Fibroblast of the aortic adventitia (primary cell): ENCODE measurements around the gene IL25. TPM values are rescaled to one million over a fixed set of nuclear protein-coding genes. Genes with fewer than 3 reads are reported as not detected.

Experiments used
- DNase-seq: peaks from one replicate; pipeline ENCODE4 v3.0.0-alpha.2; 2010; ENCODE audit warnings: low read depth
- H3K4me3 ChIP-seq: 2 replicates; pipeline ENCODE4 v1.5.1; 2011; ENCODE audit warnings: low read depth, mild to moderate bottlenecking, control low read depth, low read length, moderate library complexity
- total RNA-seq: library from RNA; depleted of rRNA; stranded (reverse); fragments of >200 nt; gene quantifications from 2 replicates; pipeline ENCODE4 v1.2.3, GENCODE V29; 2012; ENCODE audit warnings: low replicate concordance
- TF ChIP-seq, protein P1 (sequence below): IDR thresholded peaks from 2 replicates; pipeline ENCODE4 v1.5.1; 2011; ENCODE audit warnings: mild to moderate bottlenecking, low read length, control low read depth, inconsistent platforms; ENCODE audit not compliant: insufficient read depth

IL25 gene
- total RNA-seq, 1 donor = not detected

DNA sequence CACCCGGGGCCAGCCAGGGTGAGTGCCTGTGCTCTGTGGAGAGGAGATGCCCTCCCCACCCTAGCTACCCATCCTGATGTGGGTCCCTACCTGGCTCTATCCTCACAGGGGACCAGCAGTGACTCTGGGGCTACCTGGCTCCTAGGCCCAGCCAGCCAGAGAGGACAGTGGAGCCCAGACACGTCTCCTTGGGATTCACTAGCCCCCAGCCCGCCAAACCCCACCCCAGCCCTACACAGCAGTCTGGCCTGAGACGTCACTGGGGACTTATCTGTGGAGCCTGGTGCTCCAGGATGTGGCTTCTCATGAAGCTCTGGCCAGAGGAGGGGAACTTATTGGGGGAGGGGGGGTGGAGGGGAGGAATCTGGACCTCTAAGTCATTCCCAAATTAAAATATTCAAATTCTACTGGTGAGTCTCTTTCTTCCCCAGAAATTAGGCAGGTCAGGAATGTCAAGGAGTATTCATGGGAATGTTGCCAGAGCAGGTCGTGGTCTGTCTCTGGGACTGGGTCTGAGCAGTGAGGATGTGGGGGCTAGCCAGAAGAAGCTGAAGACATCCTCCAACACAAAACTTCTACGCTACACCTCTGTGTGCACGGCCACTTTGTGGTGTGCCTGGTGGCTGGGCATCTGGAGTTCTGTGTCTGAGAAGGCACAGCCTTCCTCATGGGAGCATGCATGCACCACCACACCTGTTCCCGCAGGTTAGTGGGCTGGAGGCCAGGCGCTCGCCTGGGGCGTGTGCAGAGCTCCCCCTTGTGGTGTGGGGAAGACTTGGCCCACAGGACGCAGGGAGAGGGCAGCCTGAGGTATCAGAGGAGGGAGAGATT lies 7.0 kb downstream of the IL25 start:
- DNase-seq = peak; percentile 25
- no peak overlapping the region for H3K4me3 ChIP-seq
- TF ChIP-seq, protein P1, sequence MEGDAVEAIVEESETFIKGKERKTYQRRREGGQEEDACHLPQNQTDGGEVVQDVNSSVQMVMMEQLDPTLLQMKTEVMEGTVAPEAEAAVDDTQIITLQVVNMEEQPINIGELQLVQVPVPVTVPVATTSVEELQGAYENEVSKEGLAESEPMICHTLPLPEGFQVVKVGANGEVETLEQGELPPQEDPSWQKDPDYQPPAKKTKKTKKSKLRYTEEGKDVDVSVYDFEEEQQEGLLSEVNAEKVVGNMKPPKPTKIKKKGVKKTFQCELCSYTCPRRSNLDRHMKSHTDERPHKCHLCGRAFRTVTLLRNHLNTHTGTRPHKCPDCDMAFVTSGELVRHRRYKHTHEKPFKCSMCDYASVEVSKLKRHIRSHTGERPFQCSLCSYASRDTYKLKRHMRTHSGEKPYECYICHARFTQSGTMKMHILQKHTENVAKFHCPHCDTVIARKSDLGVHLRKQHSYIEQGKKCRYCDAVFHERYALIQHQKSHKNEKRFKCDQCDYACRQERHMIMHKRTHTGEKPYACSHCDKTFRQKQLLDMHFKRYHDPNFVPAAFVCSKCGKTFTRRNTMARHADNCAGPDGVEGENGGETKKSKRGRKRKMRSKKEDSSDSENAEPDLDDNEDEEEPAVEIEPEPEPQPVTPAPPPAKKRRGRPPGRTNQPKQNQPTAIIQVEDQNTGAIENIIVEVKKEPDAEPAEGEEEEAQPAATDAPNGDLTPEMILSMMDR = peak; percentile 88

DNA sequence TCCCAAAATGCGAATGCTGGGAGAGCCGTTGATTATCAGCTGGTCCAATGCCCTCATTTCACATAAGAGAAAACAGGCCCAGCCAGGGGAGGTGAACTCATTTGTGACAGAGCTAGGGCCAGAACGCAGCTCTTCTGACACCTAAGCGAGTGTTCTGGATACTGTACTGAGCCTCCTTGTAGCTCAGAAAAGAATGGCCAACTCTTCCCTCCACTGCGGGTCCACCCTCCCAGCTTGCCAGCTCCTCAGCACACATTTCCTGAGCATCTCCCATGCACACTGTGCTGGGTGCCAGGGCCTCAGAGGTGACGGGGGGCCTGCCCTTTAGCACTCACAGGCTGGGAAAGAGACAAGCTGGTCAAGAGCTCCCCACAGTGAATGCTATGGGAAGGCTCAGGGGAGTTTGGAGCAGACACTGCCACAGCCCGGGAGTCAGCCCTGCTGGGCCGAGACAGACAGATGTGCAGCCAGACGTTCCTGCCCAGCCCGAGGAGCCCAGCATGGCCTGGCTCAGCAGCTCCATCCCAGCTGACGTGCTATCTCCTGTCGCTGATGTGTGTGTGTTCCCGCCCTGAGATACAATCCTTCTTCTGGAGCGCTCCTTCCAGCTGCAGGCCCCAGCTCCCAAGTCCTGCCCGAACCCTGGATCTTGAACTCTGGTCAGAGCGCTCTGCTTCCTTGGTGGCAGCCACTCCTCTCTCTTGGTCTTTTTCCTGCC lies 7.7 kb downstream of the IL25 start:
- no peak for DNase-seq
- TF ChIP-seq, protein P1 = no peak
- no peak overlapping the region for H3K4me3 ChIP-seq

DNA sequence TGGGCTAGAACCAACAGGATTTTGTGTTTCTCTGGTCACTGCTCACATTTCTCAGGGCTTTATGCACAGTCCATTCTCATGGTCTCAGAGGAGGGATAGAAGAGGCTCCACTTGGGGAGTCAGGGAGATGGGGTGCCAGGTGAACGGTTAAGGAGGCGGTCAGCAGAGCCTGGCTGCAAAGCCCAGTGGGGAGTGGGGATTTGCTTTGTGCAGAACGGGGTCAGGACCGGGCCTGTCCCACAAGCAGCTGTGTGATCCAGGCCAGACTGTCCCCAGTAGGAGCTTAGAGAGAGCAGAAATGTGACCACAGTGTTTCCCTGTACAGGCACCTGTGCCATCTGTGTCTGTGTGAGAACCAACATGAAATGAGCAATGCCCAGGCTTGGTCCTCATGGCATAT lies 8.4 kb downstream of the IL25 start:
- TF ChIP-seq, protein P1 = no peak
- no peak overlapping the region for H3K4me3 ChIP-seq
- no peak for DNase-seq

DNA sequence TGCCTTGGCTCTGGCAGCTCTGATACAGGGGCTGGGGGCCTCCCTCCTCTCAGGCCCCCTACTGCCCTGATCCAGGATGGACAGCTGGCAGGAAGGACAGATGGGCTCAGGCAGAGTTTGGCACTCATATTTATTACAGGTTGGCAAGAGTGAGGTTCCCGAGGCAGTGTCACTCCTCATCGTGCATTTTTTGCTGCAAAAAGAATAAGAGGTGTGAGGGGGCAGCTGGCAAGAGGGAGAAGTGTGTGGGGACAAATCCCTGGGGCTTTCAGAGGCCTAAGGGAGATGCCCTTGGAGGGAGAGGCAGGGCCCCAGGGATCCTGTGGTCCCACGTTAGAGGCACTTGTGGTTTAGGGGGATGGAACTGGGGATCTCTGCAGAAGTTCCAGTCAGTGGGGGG lies 9.3 kb downstream of the IL25 start:
- TF ChIP-seq, protein P1 = no peak
- no peak overlapping the region for H3K4me3 ChIP-seq
- no peak for DNase-seq

DNA sequence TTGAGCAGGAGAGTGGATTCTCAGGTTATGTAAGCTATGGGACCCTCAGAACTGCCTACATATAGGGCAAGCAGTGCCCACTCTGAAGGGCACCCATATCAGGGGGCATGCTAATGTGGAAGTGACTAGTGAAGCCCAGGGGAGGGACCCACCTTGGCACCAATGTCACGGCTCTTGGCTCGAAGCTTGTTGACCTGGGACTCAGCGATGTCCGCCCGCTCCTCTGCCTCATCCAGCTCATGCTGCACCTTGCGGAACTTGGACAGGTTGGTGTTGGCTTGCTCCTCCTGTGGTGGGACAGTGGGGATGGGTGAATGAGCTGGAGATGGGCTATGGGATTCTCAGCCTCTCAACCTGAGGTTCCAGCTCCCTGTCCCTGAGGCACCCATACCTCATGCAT lies 9.7 kb downstream of the IL25 start:
- TF ChIP-seq, protein P1 = no peak
- no peak for DNase-seq
- H3K4me3 ChIP-seq = no peak overlapping the region

DNA sequence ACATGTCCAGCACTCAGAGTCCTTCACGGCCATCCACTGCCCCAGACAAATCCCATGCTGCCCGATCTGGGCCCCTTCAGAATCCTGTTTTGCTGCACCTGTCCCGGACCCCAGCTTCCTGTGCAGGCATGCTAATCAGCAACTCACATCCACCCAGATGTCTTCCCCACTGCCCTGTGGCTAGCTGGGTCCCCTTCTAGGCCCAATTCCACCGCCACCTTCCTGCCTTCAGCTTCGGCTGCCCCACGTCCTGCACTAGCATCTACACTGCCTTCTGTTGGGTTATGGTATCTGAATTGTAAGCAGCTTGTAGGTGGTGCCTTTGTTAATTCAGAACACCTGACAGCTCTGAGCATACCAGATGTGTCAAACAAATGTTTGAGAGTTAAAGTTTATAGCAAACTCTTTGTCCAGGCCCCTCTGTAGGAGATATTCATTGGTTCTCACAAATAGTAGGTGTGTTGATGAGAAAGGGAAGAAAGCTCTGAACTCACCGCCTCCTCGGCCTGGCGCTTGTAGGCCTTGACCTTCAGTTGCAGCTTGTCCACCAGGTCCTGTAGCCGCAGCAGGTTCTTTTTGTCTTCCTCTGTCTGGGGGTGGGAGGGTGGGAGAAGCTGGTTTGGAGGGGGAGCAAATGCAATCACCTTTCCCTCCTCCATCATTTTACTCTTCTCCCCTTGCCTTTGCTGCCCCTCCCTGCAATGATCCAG lies 10.3 kb downstream of the IL25 start:
- TF ChIP-seq, protein P1 = no peak
- H3K4me3 ChIP-seq = no peak overlapping the region
- DNase-seq = no peak
